NCI-H1048 (cell line): Measurements from ENCODE around the gene UNC5C.

ENCODE experiments used
- DNase-seq: peaks from one replicate; lab custom pipeline; 2025; lab: John Stamatoyannopoulos, UW

UNC5C gene

GRCh38 chr4:95546866-95547714, 1.7 kb downstream of the UNC5C start:
- DNase-seq = no peak

GRCh38 chr4:95546221-95546620, 2.6 kb downstream of the UNC5C start:
- DNase-seq = no peak

- DNase-seq = no peak
Measured at GRCh38 chr4:95545546-95545945, 3.2 kb downstream of the UNC5C start.

GRCh38 chr4:95544113-95545103, 4.4 kb downstream of the UNC5C start:
- DNase-seq = no peak

GRCh38 chr4:95541889-95542607, 6.7 kb downstream of the UNC5C start:
- no peak for DNase-seq

GRCh38 chr4:95541094-95541493, 7.7 kb downstream of the UNC5C start:
- DNase-seq = no peak

- DNase-seq = no peak
Measured at GRCh38 chr4:95540227-95540626, 8.5 kb downstream of the UNC5C start.

GRCh38 chr4:95539106-95539505, 9.7 kb downstream of the UNC5C start:
- no peak for DNase-seq

- no peak for DNase-seq
Measured at GRCh38 chr4:95537863-95538488, 10.8 kb downstream of the UNC5C start.

GRCh38 chr4:95537191-95537590, 11.6 kb downstream of the UNC5C start:
- no peak for DNase-seq

GRCh38 chr4:95536650-95537049, 12.1 kb downstream of the UNC5C start:
- DNase-seq = no peak

GRCh38 chr4:95535180-95535579, 13.6 kb downstream of the UNC5C start:
- no peak for DNase-seq

GRCh38 chr4:95534032-95534431, 14.7 kb downstream of the UNC5C start:
- DNase-seq = no peak

- DNase-seq = no peak
Measured at GRCh38 chr4:95533254-95533653, 15.5 kb downstream of the UNC5C start.

GRCh38 chr4:95532305-95532704, 16.5 kb downstream of the UNC5C start:
- DNase-seq = no peak

- DNase-seq = no peak
Measured at GRCh38 chr4:95531141-95531540, 17.6 kb downstream of the UNC5C start.

GRCh38 chr4:95529946-95530345, 18.8 kb downstream of the UNC5C start:
- DNase-seq = no peak

GRCh38 chr4:95528388-95528948, 20.3 kb downstream of the UNC5C start:
- no peak for DNase-seq

- no peak for DNase-seq
Measured at GRCh38 chr4:95526075-95526474, 22.7 kb downstream of the UNC5C start.

- DNase-seq = no peak
Measured at GRCh38 chr4:95524729-95525128, 24.0 kb downstream of the UNC5C start.

GRCh38 chr4:95524184-95524583, 24.6 kb downstream of the UNC5C start:
- DNase-seq = no peak
